ENCODE measurements around the gene COIL. TPM values are rescaled to one million over a fixed set of nuclear protein-coding genes. Genes with fewer than 3 reads are reported as not detected.

COIL gene
- total and polyA plus RNA-seq, 9 of the 15 experiments (the other 6 are each of a cell fraction or from before 2014, with no cell fraction given) = 23.9 to 41.3 (median 28.7) TPM

DNA sequence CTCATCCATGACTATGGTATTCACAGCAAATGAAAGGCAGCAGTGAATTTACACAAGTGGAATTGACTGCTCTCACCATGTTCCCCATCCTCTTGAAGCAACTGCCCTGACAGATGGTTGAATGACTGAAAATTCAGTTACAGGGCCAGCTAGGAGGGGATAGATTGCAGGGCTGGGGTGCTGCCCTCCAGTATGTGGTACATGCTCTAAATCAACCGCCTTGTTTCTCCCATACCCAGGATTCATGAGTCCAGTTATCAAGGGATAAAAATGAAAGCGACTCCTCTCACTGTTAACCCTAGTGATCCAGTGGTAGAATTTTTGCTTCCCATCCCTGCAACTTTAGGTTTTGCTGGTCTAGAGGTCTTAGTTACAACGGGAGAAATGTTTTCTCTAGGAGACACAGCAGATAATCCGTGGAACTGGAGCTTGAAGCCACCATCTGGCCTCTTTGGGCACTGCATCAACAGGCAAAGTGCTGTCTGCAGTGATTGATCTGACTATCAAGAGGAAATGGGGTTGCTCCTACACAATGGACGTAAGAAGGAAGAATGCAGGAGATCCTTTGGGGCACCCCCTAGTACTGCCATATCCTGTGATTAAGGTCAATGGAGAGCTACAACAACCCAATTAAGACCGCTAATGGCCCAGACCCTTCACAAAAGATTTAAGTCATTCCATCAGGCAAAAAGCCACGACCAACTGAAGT lies 49.0 kb upstream of the COIL start (continued):
- no peak for TF ChIP-seq ZNF780A (CRISPR knock-in tag; IDR thresholded peaks at IDR 0.05)
- TF ChIP-seq, protein P1, sequence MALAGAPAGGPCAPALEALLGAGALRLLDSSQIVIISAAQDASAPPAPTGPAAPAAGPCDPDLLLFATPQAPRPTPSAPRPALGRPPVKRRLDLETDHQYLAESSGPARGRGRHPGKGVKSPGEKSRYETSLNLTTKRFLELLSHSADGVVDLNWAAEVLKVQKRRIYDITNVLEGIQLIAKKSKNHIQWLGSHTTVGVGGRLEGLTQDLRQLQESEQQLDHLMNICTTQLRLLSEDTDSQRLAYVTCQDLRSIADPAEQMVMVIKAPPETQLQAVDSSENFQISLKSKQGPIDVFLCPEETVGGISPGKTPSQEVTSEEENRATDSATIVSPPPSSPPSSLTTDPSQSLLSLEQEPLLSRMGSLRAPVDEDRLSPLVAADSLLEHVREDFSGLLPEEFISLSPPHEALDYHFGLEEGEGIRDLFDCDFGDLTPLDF (CRISPR knock-in tag; IDR thresholded peaks at IDR 0.05) = no peak
- peak in 1 of 2 experiments; percentile 43; a peak in 1 of 4 replicates for TF ChIP-seq HDAC1 (IDR thresholded peaks at IDR 0.05)
- TF ChIP-seq GATA2 (CRISPR knock-in tag; IDR thresholded peaks at IDR 0.05) = no peak
- TF ChIP-seq, protein P2, sequence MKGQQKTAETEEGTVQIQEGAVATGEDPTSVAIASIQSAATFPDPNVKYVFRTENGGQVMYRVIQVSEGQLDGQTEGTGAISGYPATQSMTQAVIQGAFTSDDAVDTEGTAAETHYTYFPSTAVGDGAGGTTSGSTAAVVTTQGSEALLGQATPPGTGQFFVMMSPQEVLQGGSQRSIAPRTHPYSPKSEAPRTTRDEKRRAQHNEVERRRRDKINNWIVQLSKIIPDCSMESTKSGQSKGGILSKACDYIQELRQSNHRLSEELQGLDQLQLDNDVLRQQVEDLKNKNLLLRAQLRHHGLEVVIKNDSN (CRISPR knock-in tag; IDR thresholded peaks at IDR 0.05) = no peak
- no peak for TF ChIP-seq HMGN3 (IDR thresholded peaks at IDR 0.05; ENCODE audit: borderline replicate concordance, extremely low read depth, insufficient read length, low read depth, low read length)
- TF ChIP-seq, protein P3, sequence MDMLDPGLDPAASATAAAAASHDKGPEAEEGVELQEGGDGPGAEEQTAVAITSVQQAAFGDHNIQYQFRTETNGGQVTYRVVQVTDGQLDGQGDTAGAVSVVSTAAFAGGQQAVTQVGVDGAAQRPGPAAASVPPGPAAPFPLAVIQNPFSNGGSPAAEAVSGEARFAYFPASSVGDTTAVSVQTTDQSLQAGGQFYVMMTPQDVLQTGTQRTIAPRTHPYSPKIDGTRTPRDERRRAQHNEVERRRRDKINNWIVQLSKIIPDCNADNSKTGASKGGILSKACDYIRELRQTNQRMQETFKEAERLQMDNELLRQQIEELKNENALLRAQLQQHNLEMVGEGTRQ (CRISPR knock-in tag; IDR thresholded peaks at IDR 0.05) = no peak
- TF ChIP-seq, protein P4, sequence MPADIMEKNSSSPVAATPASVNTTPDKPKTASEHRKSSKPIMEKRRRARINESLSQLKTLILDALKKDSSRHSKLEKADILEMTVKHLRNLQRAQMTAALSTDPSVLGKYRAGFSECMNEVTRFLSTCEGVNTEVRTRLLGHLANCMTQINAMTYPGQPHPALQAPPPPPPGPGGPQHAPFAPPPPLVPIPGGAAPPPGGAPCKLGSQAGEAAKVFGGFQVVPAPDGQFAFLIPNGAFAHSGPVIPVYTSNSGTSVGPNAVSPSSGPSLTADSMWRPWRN (IDR thresholded peaks at IDR 0.05; ENCODE audit: low read depth) = no peak
- TF ChIP-seq ZNF436 (CRISPR knock-in tag; IDR thresholded peaks at IDR 0.05) = no peak
- no peak for TF ChIP-seq SMARCA5 (IDR thresholded peaks at IDR 0.05)
- no peak for TF ChIP-seq THRAP3 (IDR thresholded peaks at IDR 0.05; ENCODE audit: borderline replicate concordance)
- TF ChIP-seq KAT7 (CRISPR knock-in tag; IDR thresholded peaks at IDR 0.05; ENCODE audit: borderline replicate concordance) = no peak
- TF ChIP-seq HNRNPH1 (optimal IDR thresholded peaks at IDR 0.05; ENCODE audit: low read depth, low read length) = no peak
- no peak for TF ChIP-seq NR4A1 (CRISPR knock-in tag; IDR thresholded peaks at IDR 0.05)
- no peak for TF ChIP-seq NR4A1 (tag; IDR thresholded peaks at IDR 0.05)
- TF ChIP-seq POLR2H (tag; IDR thresholded peaks at IDR 0.05; ENCODE audit: low read depth) = no peak
- TF ChIP-seq OTX1 (CRISPR knock-in tag; IDR thresholded peaks at IDR 0.05) = no peak
- no peak for TF ChIP-seq RFX7 (CRISPR knock-in tag; IDR thresholded peaks at IDR 0.05)
- TF ChIP-seq ZNF589 (CRISPR knock-in tag; IDR thresholded peaks at IDR 0.05; ENCODE audit: low read depth) = no peak
- TF ChIP-seq MECOM (CRISPR knock-in tag; IDR thresholded peaks at IDR 0.05) = no peak
- TF ChIP-seq PTBP1 (IDR thresholded peaks at IDR 0.05; ENCODE audit: low read depth, low read length) = no peak
- TF ChIP-seq, protein P5, sequence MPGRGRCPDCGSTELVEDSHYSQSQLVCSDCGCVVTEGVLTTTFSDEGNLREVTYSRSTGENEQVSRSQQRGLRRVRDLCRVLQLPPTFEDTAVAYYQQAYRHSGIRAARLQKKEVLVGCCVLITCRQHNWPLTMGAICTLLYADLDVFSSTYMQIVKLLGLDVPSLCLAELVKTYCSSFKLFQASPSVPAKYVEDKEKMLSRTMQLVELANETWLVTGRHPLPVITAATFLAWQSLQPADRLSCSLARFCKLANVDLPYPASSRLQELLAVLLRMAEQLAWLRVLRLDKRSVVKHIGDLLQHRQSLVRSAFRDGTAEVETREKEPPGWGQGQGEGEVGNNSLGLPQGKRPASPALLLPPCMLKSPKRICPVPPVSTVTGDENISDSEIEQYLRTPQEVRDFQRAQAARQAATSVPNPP (IDR thresholded peaks at IDR 0.05; ENCODE audit: borderline replicate concordance, insufficient read depth, insufficient read length) = no peak
- no peak for TF ChIP-seq STAT5A (IDR thresholded peaks at IDR 0.05; ENCODE audit: borderline replicate concordance, low read length)
